NB4 (cell line): ENCODE data around the gene ASXL3.

Experiments used
- DNase-seq: peaks from one replicate; pipeline ENCODE4 v3.0.0; 2010; ENCODE audit warnings: low read depth
- H3K4me3 ChIP-seq: one replicate; pipeline ENCODE4 v1.5.1; 2011; ENCODE audit warnings: mild to moderate bottlenecking, low read depth, low read length, moderate library complexity
- CTCF ChIP-seq: IDR thresholded peaks from one replicate; pipeline ENCODE4 v1.5.1; 2012; ENCODE audit warnings: low read depth, low read length
- MYC ChIP-seq: IDR thresholded peaks from 2 replicates; pipeline ENCODE4 v1.6.1; 2011; ENCODE audit warnings: low read depth, low read length
- POLR2A ChIP-seq: IDR thresholded peaks from 2 replicates; pipeline ENCODE4 v1.6.1; 2011; ENCODE audit warnings: mild to moderate bottlenecking; ENCODE audit not compliant: insufficient read length; ENCODE audit errors: extremely low read depth
- TF ChIP-seq, protein P1 (sequence below): IDR thresholded peaks from 2 replicates; pipeline ENCODE4 v1.6.1; 2011; ENCODE audit warnings: low read depth, low read length

ASXL3 gene

DNA sequence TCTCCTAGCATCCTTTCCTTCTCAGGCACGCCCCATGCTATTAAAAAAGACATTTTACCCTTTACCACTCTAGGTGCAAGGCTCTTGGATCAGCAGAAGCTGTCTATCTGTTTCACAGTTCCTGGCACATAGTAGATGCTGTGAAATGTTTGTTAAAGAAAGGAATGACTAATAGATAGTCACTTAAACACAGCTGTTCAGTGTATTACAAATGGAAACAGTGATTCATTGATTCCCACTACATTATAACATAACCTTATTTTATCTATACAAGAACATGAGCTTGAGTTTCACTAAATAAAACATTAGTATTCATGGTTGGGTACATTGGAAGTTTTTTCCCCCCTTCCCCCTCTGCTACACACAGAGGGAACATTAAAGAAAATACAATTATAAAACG lies 142.1 kb downstream of the ASXL3 start:
- DNase-seq: no peak
- H3K4me3 ChIP-seq: no peak overlapping the region
- TF ChIP-seq MYC: no peak
- TF ChIP-seq CTCF: no peak
- TF ChIP-seq, protein P1, sequence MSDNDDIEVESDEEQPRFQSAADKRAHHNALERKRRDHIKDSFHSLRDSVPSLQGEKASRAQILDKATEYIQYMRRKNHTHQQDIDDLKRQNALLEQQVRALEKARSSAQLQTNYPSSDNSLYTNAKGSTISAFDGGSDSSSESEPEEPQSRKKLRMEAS: no peak
- TF ChIP-seq POLR2A: no peak

DNA sequence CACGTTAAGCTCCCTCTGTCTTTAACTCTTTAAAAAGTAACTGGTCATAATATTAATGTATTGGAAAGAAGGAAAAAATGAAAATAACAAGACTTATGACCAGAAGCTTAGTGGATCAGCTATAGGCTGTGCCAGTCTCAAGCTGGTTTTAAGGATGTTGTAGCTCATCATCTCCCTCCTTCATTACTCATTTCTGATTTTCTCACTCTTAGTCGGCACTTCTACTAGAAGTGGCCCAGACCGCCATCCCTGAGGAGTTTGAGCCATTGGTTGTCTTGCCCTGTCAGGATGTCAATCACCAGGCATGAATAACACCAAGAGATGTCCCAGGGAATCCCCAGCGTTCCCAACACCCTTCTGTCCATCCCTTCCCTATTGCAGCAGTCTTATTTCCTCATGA lies 151.5 kb downstream of the ASXL3 start:
- TF ChIP-seq POLR2A: no peak
- TF ChIP-seq MYC: no peak
- TF ChIP-seq, protein P1: no peak
- TF ChIP-seq CTCF: no peak
- H3K4me3 ChIP-seq: no peak overlapping the region
- DNase-seq: no peak

DNA sequence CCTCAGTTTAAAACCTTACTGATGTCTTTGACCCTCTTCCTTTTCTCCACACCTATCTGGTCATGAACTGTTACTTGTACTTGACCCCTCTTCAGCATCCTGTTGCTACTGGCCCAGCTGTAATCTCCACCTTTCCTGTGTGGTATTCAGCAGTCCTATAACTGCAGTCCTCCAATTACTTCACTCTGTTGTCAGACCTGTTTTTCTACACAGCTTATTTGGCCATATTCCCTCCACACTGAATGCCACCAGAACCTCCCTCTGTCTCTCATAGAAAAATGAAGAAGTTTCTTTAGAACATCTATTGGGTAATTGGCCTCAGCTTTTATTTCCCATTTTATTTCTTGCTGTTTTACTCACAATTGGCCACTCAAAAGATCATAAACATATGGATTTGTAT lies 155.4 kb downstream of the ASXL3 start:
- no peak overlapping the region for H3K4me3 ChIP-seq
- TF ChIP-seq CTCF (no peak), MYC (no peak)
- DNase-seq: no peak

GRCh38 chr18:33735428-33735827 lies 157.4 kb downstream of the ASXL3 start:
- DNase-seq: no peak
- TF ChIP-seq MYC: no peak
- TF ChIP-seq, protein P1: no peak
- TF ChIP-seq POLR2A: no peak
- TF ChIP-seq CTCF: no peak
- H3K4me3 ChIP-seq: no peak overlapping the region

GRCh38 chr18:33741760-33742159 lies 163.7 kb downstream of the ASXL3 start:
- no peak for DNase-seq
- TF ChIP-seq MYC (no peak), CTCF (no peak), POLR2A (no peak)
- TF ChIP-seq, protein P1: no peak
- H3K4me3 ChIP-seq: no peak overlapping the region

- no peak for DNase-seq
- H3K4me3 ChIP-seq: no peak overlapping the region
- TF ChIP-seq CTCF (no peak), MYC (no peak), POLR2A (no peak)
- TF ChIP-seq, protein P1: no peak
These were observed 166.1 kb downstream of the ASXL3 start for GRCh38 chr18:33744032-33744697.
